Measurements from ENCODE around the gene DSPP. TPM values are rescaled to one million over a fixed set of nuclear protein-coding genes. Genes with fewer than 3 reads are reported as not detected.
"Not testable (repeated sequence)": the region's sequence is repeated elsewhere in the genome, so short reads cannot be mapped to it uniquely, and the experiment has no call there.

The DSPP gene
- total RNA-seq = not detected
- not detected for polyA plus RNA-seq
- long read RNA-seq, donor 1 = 0 reads
- long read RNA-seq, donor 2 = 0 reads
- long read RNA-seq, donor 3 = 0 reads
- long read RNA-seq, donor 4 = 0 reads

DNA sequence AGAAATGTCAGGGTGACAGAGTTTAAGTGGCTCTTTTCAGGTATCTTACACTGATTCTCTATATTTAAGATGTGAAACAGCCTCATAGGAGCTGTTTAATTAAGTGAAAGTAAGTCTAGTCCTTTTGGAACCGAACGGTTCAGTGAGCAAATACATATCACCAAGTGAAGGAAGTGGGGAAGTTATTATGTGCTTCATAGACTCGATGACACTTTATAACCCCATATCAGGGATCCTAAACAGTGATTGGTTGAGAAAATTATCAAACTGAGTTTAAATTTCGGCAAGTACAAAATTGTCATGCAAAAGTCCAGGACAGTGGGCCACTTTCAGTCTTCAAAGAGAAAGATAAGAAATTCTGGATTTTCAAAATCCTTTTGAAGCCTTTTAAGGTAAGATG, at the start of gene DSPP:
Gene DSPP, plus strand, starts transcription at position 301 of the 400 bp plus-strand sequence. CDS start 2,380 bp downstream, outside the sequence.
- no peaks in the 10 kb centered on the region for H3K4me1 ChIP-seq (ENCODE audit: control insufficient read depth, insufficient read depth, low read length)
- WGBS = 79% methylated on average over 4 of the region's 4 CpGs
- intact Hi-C loops (cut with DNase I) = no loop called here

DNA sequence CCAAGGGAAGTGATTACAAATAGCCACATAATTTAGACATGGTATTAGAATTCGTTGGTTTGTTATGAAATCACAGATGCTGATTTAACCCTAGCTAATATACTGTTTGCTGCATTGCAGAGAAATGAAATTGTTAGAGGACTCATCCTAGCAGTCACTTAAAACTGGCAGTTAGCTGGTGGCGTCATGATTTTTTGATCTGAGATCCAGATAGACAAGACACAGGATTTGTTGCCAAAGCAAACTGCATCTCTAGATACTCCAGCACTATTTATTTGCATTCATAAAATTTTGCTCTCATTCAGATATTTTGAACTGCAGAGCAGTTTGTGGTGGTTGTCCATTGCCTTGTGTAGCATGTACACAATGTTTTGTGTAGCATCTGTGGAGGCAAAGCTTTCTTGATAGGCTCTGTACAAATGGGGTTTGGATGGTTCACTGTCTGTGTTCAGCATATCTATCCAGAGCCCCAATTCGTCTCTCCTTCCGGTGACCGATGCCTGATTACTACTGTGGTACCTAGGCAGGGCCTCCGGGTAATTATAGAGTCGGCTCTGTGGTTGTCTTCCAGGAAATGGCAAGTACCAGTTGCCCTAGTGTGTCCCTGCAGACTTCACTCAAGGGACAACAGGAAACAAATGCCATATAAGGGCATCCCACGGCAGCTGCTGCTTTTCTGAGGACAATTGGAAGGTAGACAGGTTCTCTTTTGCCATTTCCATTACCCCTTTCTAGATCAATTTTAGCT, 49.1 kb upstream of the DSPP start:
- 38% methylated on average over 8 of the region's 8 CpGs for WGBS
- no peaks in the 10 kb centered on the region for H3K9me3 ChIP-seq (ENCODE audit: control insufficient read depth, low read length)
- intact Hi-C loops (cut with DNase I) = loop anchor here in 1 of 4 donors (10.0 kb wide), 1 partner anchor 276 kb away; the partner anchor contains the start of gene MEPE
- ATAC-seq (peak; percentile 49 to 50), DNase-seq (no peak)
- H3K4me1 ChIP-seq (ENCODE audit: control insufficient read depth, insufficient read depth, low read length) = no peaks in the 10 kb centered on the region
- H3K4me3 ChIP-seq (ENCODE audit: low read length) = no peak overlapping the region
- H3K27me3 ChIP-seq (ENCODE audit: control insufficient read depth, insufficient read depth) = no peaks in the 10 kb centered on the region
- H3K27ac ChIP-seq (ENCODE audit: low read length) = no peak overlapping the region

More for the DNA sequence above, at the start of gene DSPP:
- DNase-seq = no peak
- Histone ChIP-seq H3K4me3 (ENCODE audit: low read length) (no peak within 1 kb of the TSS), H3K9me3 (ENCODE audit: control insufficient read depth, low read length) (no peaks in the 10 kb centered on the region), H3K27ac (ENCODE audit: low read length) (no peak within 1 kb of the TSS), H3K27me3 (ENCODE audit: control insufficient read depth, insufficient read depth) (peaks cover 2% of the 10 kb centered on the region)
- ATAC-seq = no peak

DNA sequence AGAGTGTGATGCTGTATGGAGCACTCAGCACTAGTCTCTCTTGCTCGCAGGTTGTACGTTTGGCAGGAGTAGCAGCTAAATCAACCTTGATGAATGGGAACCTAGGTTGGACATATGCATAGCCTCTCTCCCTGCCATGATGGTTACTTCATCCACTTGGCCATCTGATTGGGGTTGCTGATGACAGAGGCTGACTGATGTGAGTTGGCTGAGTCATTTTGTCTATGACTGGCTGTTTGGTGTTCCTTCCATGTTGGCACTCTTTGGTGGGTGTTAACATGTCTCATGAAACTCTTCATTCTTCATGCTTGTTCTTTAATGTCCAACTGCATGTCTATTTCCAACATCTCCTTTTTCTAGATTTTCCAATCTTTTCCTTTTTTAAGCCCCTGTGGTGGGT, 47.5 kb upstream of the DSPP start:
- 97% methylated on average over 2 of the region's 2 CpGs for WGBS
- H3K9me3 ChIP-seq (ENCODE audit: control insufficient read depth, low read length) = no peaks in the 10 kb centered on the region
- intact Hi-C loops (cut with DNase I) = no loop called here
- H3K27me3 ChIP-seq (ENCODE audit: control insufficient read depth, insufficient read depth) = no peaks in the 10 kb centered on the region
- no peak overlapping the region for H3K4me3 ChIP-seq (ENCODE audit: low read length)
- H3K27ac ChIP-seq (ENCODE audit: low read length) = no peak overlapping the region
- DNase-seq (no peak), ATAC-seq (no peak)
- H3K4me1 ChIP-seq (ENCODE audit: control insufficient read depth, insufficient read depth, low read length) = no peaks in the 10 kb centered on the region

DNA sequence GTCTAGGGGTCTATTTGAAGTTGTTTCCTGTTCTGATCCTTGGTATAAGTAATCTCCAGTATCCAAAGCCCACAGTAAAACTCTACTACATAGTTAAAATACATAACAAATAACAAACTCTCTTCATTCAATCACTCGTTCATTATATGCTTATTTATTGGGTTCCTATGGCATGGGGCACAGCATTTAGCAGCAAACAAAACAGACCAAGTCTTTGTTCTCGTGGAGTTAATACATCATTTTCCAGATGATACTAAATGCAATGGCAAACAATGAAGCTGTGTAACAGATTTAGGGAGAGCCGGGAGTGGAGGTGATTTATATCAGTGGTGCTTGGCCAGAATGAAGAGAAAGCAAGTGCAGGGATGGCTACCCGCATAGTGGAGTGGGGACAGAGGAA, 42.6 kb upstream of the DSPP start:
- Histone ChIP-seq H3K4me3 (ENCODE audit: low read length) (no peak overlapping the region), H3K27ac (ENCODE audit: low read length) (no peak overlapping the region), H3K4me1 (ENCODE audit: control insufficient read depth, insufficient read depth, low read length) (no peaks in the 10 kb centered on the region), H3K9me3 (ENCODE audit: control insufficient read depth, low read length) (no peaks in the 10 kb centered on the region), H3K27me3 (ENCODE audit: control insufficient read depth, insufficient read depth) (no peaks in the 10 kb centered on the region)
- ATAC-seq (no peak), DNase-seq (no peak)
- 80% methylated on average over 4 of the region's 4 CpGs for WGBS
- intact Hi-C loops (cut with DNase I) = no loop called here

DNA sequence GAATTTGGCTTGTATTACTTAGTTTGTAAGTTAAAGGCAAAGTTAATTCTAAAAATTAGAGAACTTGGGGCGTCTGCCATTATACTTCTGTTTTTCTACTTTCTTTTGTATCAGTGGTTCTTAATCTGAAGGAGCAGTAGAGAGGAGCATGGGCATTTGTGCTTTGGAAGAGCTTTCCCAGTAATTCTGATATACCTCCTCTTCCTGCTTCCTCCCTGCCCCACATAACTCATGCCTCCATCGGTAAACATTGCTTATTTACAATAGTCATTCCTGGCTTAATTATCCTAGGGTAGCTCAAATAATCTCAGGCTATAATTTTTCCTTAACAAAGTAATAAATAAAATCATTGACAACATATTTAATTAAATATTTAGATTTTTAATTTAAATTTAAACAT, 42.1 kb upstream of the DSPP start:
- H3K4me1 ChIP-seq (ENCODE audit: control insufficient read depth, insufficient read depth, low read length) = no peaks in the 10 kb centered on the region
- no peak for DNase-seq
- WGBS = 72% methylated on average over 2 of the region's 2 CpGs
- H3K27ac ChIP-seq (ENCODE audit: low read length) = no peak overlapping the region
- no peak for ATAC-seq
- intact Hi-C loops (cut with DNase I) = no loop called here
- H3K27me3 ChIP-seq (ENCODE audit: control insufficient read depth, insufficient read depth) = no peaks in the 10 kb centered on the region
- H3K4me3 ChIP-seq (ENCODE audit: low read length) = no peak overlapping the region
- no peaks in the 10 kb centered on the region for H3K9me3 ChIP-seq (ENCODE audit: control insufficient read depth, low read length)

DNA sequence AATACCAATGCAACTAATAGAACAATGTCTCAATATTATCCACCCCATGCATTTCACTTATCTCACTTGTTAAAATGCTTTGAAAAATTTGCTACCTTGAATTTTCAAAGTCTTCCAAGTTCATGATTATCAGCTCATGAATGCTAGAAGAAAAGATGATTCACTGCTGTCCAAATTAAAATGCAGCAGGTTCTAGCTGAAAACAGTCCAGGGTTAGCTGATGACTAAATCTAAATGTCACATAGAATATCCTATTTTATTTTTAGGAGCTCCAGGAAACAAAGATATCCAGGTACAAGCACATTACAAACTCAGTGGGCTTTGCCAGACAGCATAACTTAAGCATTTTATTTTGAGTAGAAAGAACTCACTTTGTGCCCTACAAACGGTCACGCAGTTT, 41.1 kb upstream of the DSPP start:
- H3K4me1 ChIP-seq (ENCODE audit: control insufficient read depth, insufficient read depth, low read length) = no peaks in the 10 kb centered on the region
- no peaks in the 10 kb centered on the region for H3K27me3 ChIP-seq (ENCODE audit: control insufficient read depth, insufficient read depth)
- no peak for DNase-seq
- H3K27ac ChIP-seq (ENCODE audit: low read length) = no peak overlapping the region
- intact Hi-C loops (cut with DNase I) = no loop called here
- H3K9me3 ChIP-seq (ENCODE audit: control insufficient read depth, low read length) = no peaks in the 10 kb centered on the region
- no peak for ATAC-seq
- no peak overlapping the region for H3K4me3 ChIP-seq (ENCODE audit: low read length)
- WGBS = 85% methylated on average over 2 of the region's 2 CpGs

DNA sequence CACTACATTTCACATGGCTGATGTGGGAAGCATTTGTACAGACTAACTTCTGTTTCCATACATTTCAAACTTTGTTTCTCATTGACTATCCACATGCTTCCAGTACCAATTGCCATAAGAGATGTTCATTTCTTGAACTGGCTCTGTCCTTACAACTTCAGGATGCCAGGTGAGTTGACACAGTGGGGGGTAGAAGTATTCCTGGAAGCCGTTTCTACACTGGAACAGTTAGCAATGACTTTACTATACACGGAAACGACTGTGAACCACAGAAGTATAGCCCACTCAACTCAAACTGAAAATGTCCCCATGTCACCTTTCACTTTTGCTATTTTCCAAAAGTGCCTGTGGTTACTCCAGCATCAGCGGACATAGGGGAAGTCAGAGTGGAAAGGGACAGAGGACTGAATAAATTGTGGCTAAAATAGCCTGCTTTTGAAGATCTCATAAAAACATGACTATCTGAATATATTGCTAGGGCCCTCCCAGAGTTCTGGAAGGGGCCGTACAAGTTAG, 38.0 kb upstream of the DSPP start:
- H3K4me1 ChIP-seq (ENCODE audit: control insufficient read depth, insufficient read depth, low read length) = no peaks in the 10 kb centered on the region
- H3K4me3 ChIP-seq (ENCODE audit: low read length) = no peak overlapping the region
- H3K27ac ChIP-seq (ENCODE audit: low read length) = no peak overlapping the region
- H3K27me3 ChIP-seq (ENCODE audit: control insufficient read depth, insufficient read depth) = no peaks in the 10 kb centered on the region
- DNase-seq (no peak), ATAC-seq (no peak)
- no peaks in the 10 kb centered on the region for H3K9me3 ChIP-seq (ENCODE audit: control insufficient read depth, low read length)
- intact Hi-C loops (cut with DNase I) = no loop called here
- 80% methylated on average over 5 of the region's 5 CpGs for WGBS

DNA sequence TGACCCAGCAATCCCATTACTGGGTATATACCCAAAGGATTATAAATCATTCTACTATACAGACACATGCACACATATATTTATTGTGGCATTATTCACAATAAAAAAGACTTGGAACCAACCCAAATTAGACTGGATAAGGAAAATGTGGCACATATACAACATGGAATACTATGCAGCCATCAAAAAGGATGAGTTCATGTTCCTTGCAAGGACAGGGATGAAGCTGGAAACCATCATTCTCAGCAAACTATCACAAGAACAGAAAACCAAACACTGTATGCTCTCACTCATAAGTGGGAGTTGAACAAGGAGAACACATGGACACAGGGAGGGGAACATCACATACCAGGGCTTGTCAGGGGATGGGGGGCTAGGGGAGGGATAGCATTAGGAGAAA, 34.0 kb upstream of the DSPP start:
- ATAC-seq; DNase-seq; H3K27ac ChIP-seq (ENCODE audit: low read length); H3K4me1 ChIP-seq (ENCODE audit: control insufficient read depth, insufficient read depth, low read length); H3K27me3 ChIP-seq (ENCODE audit: control insufficient read depth, insufficient read depth); H3K4me3 ChIP-seq (ENCODE audit: low read length); H3K9me3 ChIP-seq (ENCODE audit: control insufficient read depth, low read length); intact Hi-C loops (cut with DNase I): not testable (repeated sequence)

DNA sequence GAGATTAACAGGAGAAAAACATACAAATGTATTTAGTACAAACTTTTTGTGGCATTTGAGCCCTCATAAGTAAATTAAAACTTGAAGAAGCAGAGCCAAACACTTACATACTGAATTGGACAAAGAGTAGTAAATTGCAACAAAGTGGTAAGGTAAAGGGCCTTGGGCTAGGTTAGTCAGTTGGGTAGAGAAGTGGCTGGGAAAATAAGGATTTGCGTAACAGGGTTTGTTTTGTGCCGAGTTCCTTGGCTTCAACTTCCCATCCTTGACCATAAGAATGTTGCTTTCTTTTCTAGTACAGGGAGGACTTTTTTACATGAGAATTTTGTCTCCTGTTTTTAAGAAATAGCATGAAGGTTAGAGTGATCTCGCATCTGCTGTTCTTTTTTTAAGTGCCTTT, 33.3 kb upstream of the DSPP start:
- no peak for DNase-seq
- 85% methylated on average over 3 of the region's 3 CpGs for WGBS
- ATAC-seq = no peak

DNA sequence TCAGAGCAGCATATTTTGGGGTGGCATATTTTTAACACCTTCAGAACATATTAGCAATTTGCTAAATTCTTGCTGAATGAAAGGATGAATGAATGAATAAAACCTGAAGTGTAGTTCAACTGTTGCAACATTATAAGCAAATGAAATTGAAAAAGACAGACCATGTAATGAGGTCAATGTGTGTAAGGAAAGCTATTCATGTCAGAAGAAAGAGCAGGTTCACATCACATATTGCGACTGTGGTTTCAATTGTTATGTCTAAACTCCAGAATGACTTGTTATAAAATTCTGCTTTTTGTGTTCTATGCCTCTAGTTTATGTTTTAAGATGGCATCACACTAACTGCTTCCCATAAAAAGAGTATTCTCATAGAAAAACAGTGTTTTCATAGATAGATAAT, 32.9 kb upstream of the DSPP start:
- DNase-seq (no peak), ATAC-seq (no peak)
- H3K27ac ChIP-seq (ENCODE audit: low read length) = no peak overlapping the region
- no peaks in the 10 kb centered on the region for H3K27me3 ChIP-seq (ENCODE audit: control insufficient read depth, insufficient read depth)
- H3K4me3 ChIP-seq (ENCODE audit: low read length) = no peak overlapping the region
- 97% methylated on average over 1 of the region's 1 CpG for WGBS
- intact Hi-C loops (cut with DNase I) = no loop called here
- H3K9me3 ChIP-seq (ENCODE audit: control insufficient read depth, low read length) = no peaks in the 10 kb centered on the region
- no peaks in the 10 kb centered on the region for H3K4me1 ChIP-seq (ENCODE audit: control insufficient read depth, insufficient read depth, low read length)

More for the DNA sequence above, 33.3 kb upstream of the DSPP start:
- intact Hi-C loops (cut with DNase I) = no loop called here
- Histone ChIP-seq H3K27ac (ENCODE audit: low read length) (no peak overlapping the region), H3K27me3 (ENCODE audit: control insufficient read depth, insufficient read depth) (no peaks in the 10 kb centered on the region), H3K4me3 (ENCODE audit: low read length) (no peak overlapping the region), H3K4me1 (ENCODE audit: control insufficient read depth, insufficient read depth, low read length) (no peaks in the 10 kb centered on the region), H3K9me3 (ENCODE audit: control insufficient read depth, low read length) (no peaks in the 10 kb centered on the region)

DNA sequence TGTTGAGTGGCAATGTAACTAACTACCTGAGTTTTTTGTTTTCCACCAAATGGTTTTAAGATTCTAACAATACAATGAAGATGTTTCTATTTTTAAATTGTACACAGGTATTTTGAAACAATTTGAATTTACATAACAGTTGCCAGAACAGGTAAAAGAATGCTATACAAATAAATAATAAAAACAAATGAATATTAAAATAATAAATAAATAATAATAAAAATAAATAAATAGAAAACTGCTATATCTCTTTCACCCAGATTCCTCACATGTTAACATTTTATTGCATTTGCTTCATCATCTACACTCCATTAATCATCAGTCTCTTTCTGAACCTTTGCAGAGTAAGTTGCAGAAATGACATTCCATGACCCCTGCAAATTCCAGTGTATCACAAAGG, 32.3 kb upstream of the DSPP start:
- Histone ChIP-seq H3K4me3 (ENCODE audit: low read length) (no peak overlapping the region), H3K27me3 (ENCODE audit: control insufficient read depth, insufficient read depth) (no peaks in the 10 kb centered on the region), H3K4me1 (ENCODE audit: control insufficient read depth, insufficient read depth, low read length) (no peaks in the 10 kb centered on the region), H3K27ac (ENCODE audit: low read length) (no peak overlapping the region), H3K9me3 (ENCODE audit: control insufficient read depth, low read length) (no peaks in the 10 kb centered on the region)
- no peak for DNase-seq
- intact Hi-C loops (cut with DNase I) = no loop called here
- ATAC-seq = no peak
